ENCODE measurements around the gene BEST3.
"Not testable (repeated sequence)": the region's sequence is repeated elsewhere in the genome, so short reads cannot be mapped to it uniquely, and the experiment has no call there.

Gene BEST3

GRCh38 chr12:69619050-69619449, 80.1 kb downstream of the BEST3 start:
- no peak for TF ChIP-seq CTCF (IDR thresholded peaks at IDR 0.05; ENCODE audit: extremely low read depth, missing control alignments)
- no peak for DNase-seq (ENCODE audit: low spot score)

DNA sequence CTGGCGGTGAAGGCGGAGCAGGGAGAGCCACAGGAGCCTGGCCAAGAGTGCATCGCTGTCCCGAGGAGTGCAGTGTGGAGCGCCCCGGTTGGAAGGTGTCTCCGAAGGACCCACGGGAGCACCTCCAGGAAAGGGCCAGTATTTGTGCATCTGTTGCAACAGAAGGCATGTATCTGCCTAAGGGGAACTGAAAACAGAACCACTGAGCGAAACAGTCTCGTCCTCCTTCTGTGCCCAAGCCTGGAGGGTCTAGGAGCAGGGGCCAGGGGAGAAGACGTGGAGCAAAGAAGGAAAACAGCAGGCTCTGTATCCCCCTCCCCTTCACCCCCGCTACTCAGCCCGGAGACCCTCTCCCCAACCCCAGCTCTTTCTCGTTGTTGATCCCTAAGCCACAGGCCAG, 83.1 kb downstream of the BEST3 start:
- no peak for DNase-seq (ENCODE audit: low spot score)
- no peak for TF ChIP-seq CTCF (IDR thresholded peaks at IDR 0.05; ENCODE audit: extremely low read depth, missing control alignments)

- no peak for TF ChIP-seq CTCF (IDR thresholded peaks at IDR 0.05; ENCODE audit: extremely low read depth, missing control alignments)
- no peak for DNase-seq (ENCODE audit: low spot score)
These were observed 85.8 kb downstream of the BEST3 start for GRCh38 chr12:69613351-69613750.

DNA sequence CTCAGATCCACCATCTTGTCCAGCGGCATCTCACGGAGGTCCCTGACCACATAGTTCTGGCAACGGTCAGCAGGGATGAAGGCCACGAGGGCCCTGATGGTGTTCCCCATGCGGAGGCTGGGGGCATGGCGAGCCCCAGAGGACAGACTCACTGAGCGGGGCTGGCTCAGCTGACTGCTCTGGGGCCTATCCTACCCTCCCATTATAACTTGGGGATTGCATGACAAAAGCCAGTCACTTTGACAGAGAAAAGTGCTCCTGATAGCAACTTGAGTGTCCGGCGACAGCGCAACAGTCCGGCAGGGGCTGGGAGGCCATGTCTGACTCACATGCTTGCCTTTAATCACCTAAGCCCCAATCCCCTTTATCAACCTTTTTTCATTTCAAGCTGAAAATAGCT, 88.4 kb downstream of the BEST3 start, which contains the start of gene LRRC10:
Gene LRRC10, minus strand, starts transcription at position 179 of the 400 bp plus-strand sequence. Its CDS starts 69 bp downstream, at position 110.
- no peak for DNase-seq (ENCODE audit: low spot score)

GRCh38 chr12:69610126-69610525, 89.0 kb downstream of the BEST3 start:
- DNase-seq (ENCODE audit: low spot score), result no peak
- TF ChIP-seq CTCF (IDR thresholded peaks at IDR 0.05; ENCODE audit: extremely low read depth, missing control alignments), result no peak

More for the DNA sequence above, 88.4 kb downstream of the BEST3 start, which contains the start of gene LRRC10:
- no peak for TF ChIP-seq CTCF (IDR thresholded peaks at IDR 0.05; ENCODE audit: extremely low read depth, missing control alignments)

GRCh38 chr12:69608114-69608513, 91.0 kb downstream of the BEST3 start:
- DNase-seq (ENCODE audit: low spot score), result no peak
- TF ChIP-seq CTCF (IDR thresholded peaks at IDR 0.05; ENCODE audit: extremely low read depth, missing control alignments), result no peak

DNA sequence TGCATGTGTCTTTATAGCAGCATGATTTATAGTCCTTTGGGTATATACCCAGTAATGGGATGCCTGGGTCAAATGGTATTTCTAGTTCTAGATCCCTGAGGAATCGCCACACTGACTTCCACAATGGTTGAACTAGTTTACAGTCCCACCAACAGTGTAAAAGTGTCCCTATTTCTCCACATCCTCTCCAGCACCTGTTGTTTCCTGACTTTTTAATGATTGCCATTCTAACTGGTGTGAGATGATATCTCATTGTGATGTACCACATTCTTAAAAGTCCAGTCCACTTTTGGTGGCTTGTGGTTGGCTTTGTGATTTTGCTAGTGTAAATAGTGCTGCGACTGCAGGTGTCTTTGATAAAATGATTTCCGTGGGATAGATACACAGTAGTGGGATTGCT, 94.8 kb downstream of the BEST3 start:
- not testable (repeated sequence) for DNase-seq (ENCODE audit: low spot score)

All from GM20000 (cell line).